GM12878 (cell line): ENCODE results near the gene KLHL26. TPM values are rescaled to one million over a fixed set of nuclear protein-coding genes. Genes with fewer than 3 reads are reported as not detected.

ENCODE experiments used
- ATAC-seq: fragments of 200-7000 bp; cut with Tn5 transposase; 3 replicates; pipeline ENCODE4 v1.9.1; 2020; ENCODE audit warnings: mild to moderate bottlenecking, moderate library complexity
- BruUV-seq: library from RNA; stranded (reverse); fragments of 400-500 nt; replicated peaks from 2 replicates; lab custom pipeline; 2021; lab: Mats Ljungman, UMichigan
- CTCF ChIA-PET: fragments of 300-600 bp; sonication (Branson Sonifier 250); formaldehyde crosslinking; extraction: SDS; loops from one replicate; lab custom pipeline; 2021; ENCODE audit warnings: inconsistent platforms; lab: Yijun Ruan, JAX
- POLR2A ChIA-PET: fragments of 350-600 bp; formaldehyde crosslinking; extraction: SDS; loops from one replicate; lab custom pipeline; 2021; ENCODE audit warnings: inconsistent platforms; lab: Charles Lee
- RAD21 ChIA-PET: fragments of 300-600 bp; sonication (Branson Sonifier 250); formaldehyde crosslinking; loops from one replicate; lab custom pipeline; 2023; ENCODE audit warnings: antibody characterized with exemption; ENCODE audit not compliant: unreplicated experiment; lab: Charles Lee
- SMC1A ChIA-PET: fragments of 300-600 bp; sonication (Branson Sonifier 250); formaldehyde crosslinking; loops from one replicate; lab custom pipeline; 2023; ENCODE audit not compliant: unreplicated experiment, uncharacterized antibody; lab: Charles Lee
- DNase-seq: peaks from one replicate; pipeline ENCODE4 v3.0.0-alpha.2; 2011; ENCODE audit warnings: low read depth, low spot score
- FAIRE-seq: peaks from 3 replicates; lab custom pipeline; 2011; peaks lifted over from hg19 to GRCh38; lab: Jason Lieb, UNC
- H2AFZ ChIP-seq: 2 replicates; pipeline ENCODE4 v1.6.0; 2011; ENCODE audit warnings: low read depth, low read length, control low read depth; ENCODE audit not compliant: control insufficient read depth
- H3K27ac ChIP-seq: 2 replicates; pipeline ENCODE4 v1.5.1; 2011; ENCODE audit warnings: control low read depth; ENCODE audit not compliant: control insufficient read depth, insufficient read depth
- H3K27me3 ChIP-seq, 2 experiments: replicated peaks in 1 of 2; 2 replicates each; pipeline versions ENCODE4 v1.6.0 to v1.6.1; 2011; ENCODE audit warnings: low read length in 1 of 2; ENCODE audit not compliant: control insufficient read depth in 2 of 2, insufficient read depth in 2 of 2
- H3K36me3 ChIP-seq, 2 experiments: 2 replicates each; pipeline ENCODE4 v1.5.1; 2011; ENCODE audit warnings: low read length in 1 of 2; ENCODE audit not compliant: control insufficient read depth in 2 of 2, insufficient read depth in 2 of 2
- H3K4me1 ChIP-seq: 2 replicates; pipeline ENCODE4 v1.6.1; 2011; ENCODE audit warnings: mild to moderate bottlenecking, low read length, moderate library complexity, mixed read lengths; ENCODE audit not compliant: control insufficient read depth, insufficient read depth
- H3K4me2 ChIP-seq: 2 replicates; pipeline ENCODE4 v1.6.0; 2011; ENCODE audit warnings: control low read depth; ENCODE audit not compliant: control insufficient read depth, insufficient read depth
- H3K4me3 ChIP-seq: fragments of 200-600 bp; sonication (generic); 2 replicates; pipeline ENCODE4 v1.5.1; 2016
- H3K79me2 ChIP-seq: 2 replicates; pipeline ENCODE4 v1.6.0; 2011; ENCODE audit warnings: low read length; ENCODE audit not compliant: control insufficient read depth, insufficient read depth
- H3K9ac ChIP-seq: 2 replicates; pipeline ENCODE4 v1.8.0; 2011; ENCODE audit warnings: low read length, control low read depth, mixed read lengths; ENCODE audit not compliant: control insufficient read depth, insufficient read depth
- H3K9me3 ChIP-seq: replicated peaks from 3 replicates; pipeline ENCODE4 v1.5.1; 2011; ENCODE audit warnings: mild to moderate bottlenecking, low read length; ENCODE audit not compliant: control insufficient read depth, insufficient read depth
- H4K20me1 ChIP-seq: 2 replicates; pipeline ENCODE4 v1.6.0; 2011; ENCODE audit not compliant: control insufficient read depth, insufficient read depth
- ATF7 ChIP-seq: fragments of 450-650 bp; IDR thresholded peaks from 2 replicates; pipeline ENCODE4 v1.6.1; 2016; ENCODE audit warnings: low read depth, mild to moderate bottlenecking
- BCL11A ChIP-seq: IDR thresholded peaks from 2 replicates; pipeline ENCODE4 v1.6.1; 2011; ENCODE audit warnings: low read depth, low read length
- ETV6 ChIP-seq, 2 experiments: fragments of 450-650 bp in 1 of 2; IDR thresholded peaks in 1 of 2; conservative IDR thresholded peaks in 1 of 2; 2 replicates each; pipeline ENCODE4 v1.6.1; 2014; ENCODE audit warnings: antibody characterized with exemption in 1 of 2, borderline replicate concordance in 1 of 2, low read depth in 1 of 2, mild to moderate bottlenecking in 1 of 2, moderate library complexity in 1 of 2
- POLR2A ChIP-seq: IDR thresholded peaks from 2 replicates; pipeline ENCODE4 v1.6.1; 2011; ENCODE audit warnings: low read depth, mild to moderate bottlenecking, low read length
- STAT1 ChIP-seq: fragments of 450-650 bp; conservative IDR thresholded peaks from 2 replicates; pipeline ENCODE4 v1.6.1; 2014; ENCODE audit warnings: antibody characterized with exemption, mild to moderate bottlenecking
- ZSCAN29 ChIP-seq: fragments of 450-650 bp; IDR thresholded peaks from 2 replicates; pipeline ENCODE4 v1.6.1; 2017; ENCODE audit warnings: mild to moderate bottlenecking, moderate library complexity
- WGBS: methylation state at CpG from one replicate; pipeline ENCODE4 v1.1.6; 2016; ENCODE audit warnings: low lambda C conversion rate; ENCODE audit not compliant: insufficient replicate concordance, insufficient coverage; ENCODE audit errors: missing lambda C conversion rate; 5-methylcytosine and 5-hydroxymethylcytosine counted together
- in situ Hi-C: fragments of 300-500 bp; cut with MboI; formaldehyde crosslinking; loops from 9 replicates; pipeline ENCODE4 v1.14.3; 2018; ENCODE audit warnings: mixed read lengths
- intact Hi-C: fragments of 100-400 bp; cut with micrococcal nuclease; formaldehyde crosslinking; loops from one replicate; pipeline ENCODE4 v1.14.2; 2022; ENCODE audit not compliant: unreplicated experiment
- polyA plus RNA-seq, 11 experiments: library from polyadenylated mRNA; depleted of rRNA in 4 of 11; unstranded in 6 of 11; stranded (reverse) in 5 of 11; fragments of >200 nt; fragmentation: Nextera tagmentation in 4 of 11; fragmentation: Illumina TruSeq in 1 of 11; extraction: Ambion mirVana in 4 of 11; extraction: Trizol in 1 of 11; gene quantifications; 1 replicate in 1 of 11; 2 replicates in 10 of 11; pipeline versions ENCODE4 v1.2.1 to v1.2.3, GENCODE V29; 2011 to 2016; ENCODE audit warnings: inconsistent platforms in 2 of 11, missing spikeins in 2 of 11, low read depth in 1 of 11
- total RNA-seq, 4 experiments: library from RNA; depleted of rRNA in 3 of 4; stranded (reverse); fragments of >200 nt in 3 of 4; fragmentation: Illumina TruSeq in 1 of 4; extraction: Trizol in 1 of 4; gene quantifications; 2 replicates each; pipeline versions ENCODE4 v1.2.1 to v1.2.3, GENCODE V29; 2013 to 2021
- TF ChIP-seq, protein P1 (sequence below): fragments of 450-650 bp; IDR thresholded peaks from 2 replicates; pipeline ENCODE4 v1.6.1; 2016; ENCODE audit warnings: mild to moderate bottlenecking, moderate library complexity, borderline replicate concordance
- TF ChIP-seq, protein P2 (sequence below): IDR thresholded peaks from 2 replicates; pipeline ENCODE4 v1.6.1; 2011; ENCODE audit warnings: borderline replicate concordance, low read depth, mild to moderate bottlenecking, moderate library complexity, low read length; ENCODE audit not compliant: insufficient read depth, poor library complexity, severe bottlenecking

Gene KLHL26
- total and polyA plus RNA-seq, 10 of the 15 experiments (the other 5 are each of a cell fraction or from before 2014, with no cell fraction given) = 0.18 to 14.6 (median 2.9) TPM

DNA sequence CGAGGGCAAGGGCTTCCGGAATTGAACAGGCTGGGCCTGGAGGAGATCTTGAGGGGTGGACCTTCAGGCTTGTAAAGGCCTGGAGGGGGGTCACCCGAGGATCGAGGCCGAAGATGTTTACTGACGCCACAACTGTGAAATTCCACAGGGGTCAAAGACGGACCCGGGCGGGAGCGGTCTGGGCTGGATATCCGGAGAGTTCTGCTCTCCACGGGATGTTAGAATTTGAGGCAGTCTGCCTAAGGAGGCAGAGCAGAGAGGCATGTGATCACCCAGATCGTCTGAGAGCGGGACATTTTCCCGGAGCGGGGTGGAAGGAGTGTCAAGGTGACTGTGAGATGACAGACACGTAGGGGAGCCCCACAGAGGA, 13.2 kb downstream of the KLHL26 start (continued):
- TF ChIP-seq, protein P1, sequence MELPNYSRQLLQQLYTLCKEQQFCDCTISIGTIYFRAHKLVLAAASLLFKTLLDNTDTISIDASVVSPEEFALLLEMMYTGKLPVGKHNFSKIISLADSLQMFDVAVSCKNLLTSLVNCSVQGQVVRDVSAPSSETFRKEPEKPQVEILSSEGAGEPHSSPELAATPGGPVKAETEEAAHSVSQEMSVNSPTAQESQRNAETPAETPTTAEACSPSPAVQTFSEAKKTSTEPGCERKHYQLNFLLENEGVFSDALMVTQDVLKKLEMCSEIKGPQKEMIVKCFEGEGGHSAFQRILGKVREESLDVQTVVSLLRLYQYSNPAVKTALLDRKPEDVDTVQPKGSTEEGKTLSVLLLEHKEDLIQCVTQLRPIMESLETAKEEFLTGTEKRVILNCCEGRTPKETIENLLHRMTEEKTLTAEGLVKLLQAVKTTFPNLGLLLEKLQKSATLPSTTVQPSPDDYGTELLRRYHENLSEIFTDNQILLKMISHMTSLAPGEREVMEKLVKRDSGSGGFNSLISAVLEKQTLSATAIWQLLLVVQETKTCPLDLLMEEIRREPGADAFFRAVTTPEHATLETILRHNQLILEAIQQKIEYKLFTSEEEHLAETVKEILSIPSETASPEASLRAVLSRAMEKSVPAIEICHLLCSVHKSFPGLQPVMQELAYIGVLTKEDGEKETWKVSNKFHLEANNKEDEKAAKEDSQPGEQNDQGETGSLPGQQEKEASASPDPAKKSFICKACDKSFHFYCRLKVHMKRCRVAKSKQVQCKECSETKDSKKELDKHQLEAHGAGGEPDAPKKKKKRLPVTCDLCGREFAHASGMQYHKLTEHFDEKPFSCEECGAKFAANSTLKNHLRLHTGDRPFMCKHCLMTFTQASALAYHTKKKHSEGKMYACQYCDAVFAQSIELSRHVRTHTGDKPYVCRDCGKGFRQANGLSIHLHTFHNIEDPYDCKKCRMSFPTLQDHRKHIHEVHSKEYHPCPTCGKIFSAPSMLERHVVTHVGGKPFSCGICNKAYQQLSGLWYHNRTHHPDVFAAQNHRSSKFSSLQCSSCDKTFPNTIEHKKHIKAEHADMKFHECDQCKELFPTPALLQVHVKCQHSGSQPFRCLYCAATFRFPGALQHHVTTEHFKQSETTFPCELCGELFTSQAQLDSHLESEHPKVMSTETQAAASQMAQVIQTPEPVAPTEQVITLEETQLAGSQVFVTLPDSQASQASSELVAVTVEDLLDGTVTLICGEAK = no peak
- TF ChIP-seq, protein P2, sequence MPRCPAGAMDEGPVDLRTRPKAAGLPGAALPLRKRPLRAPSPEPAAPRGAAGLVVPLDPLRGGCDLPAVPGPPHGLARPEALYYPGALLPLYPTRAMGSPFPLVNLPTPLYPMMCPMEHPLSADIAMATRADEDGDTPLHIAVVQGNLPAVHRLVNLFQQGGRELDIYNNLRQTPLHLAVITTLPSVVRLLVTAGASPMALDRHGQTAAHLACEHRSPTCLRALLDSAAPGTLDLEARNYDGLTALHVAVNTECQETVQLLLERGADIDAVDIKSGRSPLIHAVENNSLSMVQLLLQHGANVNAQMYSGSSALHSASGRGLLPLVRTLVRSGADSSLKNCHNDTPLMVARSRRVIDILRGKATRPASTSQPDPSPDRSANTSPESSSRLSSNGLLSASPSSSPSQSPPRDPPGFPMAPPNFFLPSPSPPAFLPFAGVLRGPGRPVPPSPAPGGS = no peak
- TF ChIP-seq ETV6 (conservative IDR thresholded peaks at IDR 0.05 in 1 of 2, IDR thresholded peaks at IDR 0.05 in 1 of 2; ENCODE audit: borderline replicate concordance in 1 of 2, low read depth in 1 of 2) (no peak), BCL11A (no peak), STAT1 (no peak), ZSCAN29 (no peak)

DNA sequence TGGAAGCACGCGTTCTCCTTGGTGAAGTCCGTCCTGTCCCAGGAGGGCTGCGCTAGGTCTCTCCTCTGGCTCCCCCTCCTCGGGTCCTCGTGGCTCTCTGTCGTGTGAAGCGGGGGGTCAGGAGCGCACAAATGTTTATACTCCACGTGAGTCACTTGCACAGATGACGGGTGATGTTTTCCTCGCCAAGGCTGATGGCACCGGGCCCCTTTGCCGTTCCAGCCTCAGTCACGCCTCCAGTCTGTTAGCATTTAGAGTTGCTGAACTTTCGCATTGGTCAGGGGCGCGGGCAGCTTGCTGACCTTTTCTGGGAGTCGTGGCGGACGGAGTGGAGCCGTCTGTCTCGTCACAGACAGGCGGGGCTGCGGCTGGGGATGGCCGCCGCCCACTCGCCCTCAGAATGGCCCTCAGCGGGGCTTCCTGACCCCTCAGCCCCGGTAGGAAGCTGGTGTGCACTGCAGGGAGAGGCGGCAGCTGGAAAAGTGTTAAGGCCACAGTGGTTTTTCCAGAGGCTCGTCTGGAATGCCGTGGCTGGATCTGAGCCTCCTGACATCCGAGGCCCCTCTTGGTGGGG, 13.7 kb downstream of the KLHL26 start:
- no peak overlapping the region for H3K27ac ChIP-seq
- BruUV-seq = no TSS peak
- no peaks in the 10 kb centered on the region for H3K27me3 ChIP-seq
- ChIA-PET POLR2A (no interaction called here), CTCF (no interaction called here), SMC1A (no interaction called here), RAD21 (no interaction called here)
- no peak overlapping the region for H3K9ac ChIP-seq
- in situ Hi-C loops = no loop called here
- no peaks in the 10 kb centered on the region for H3K79me2 ChIP-seq
- DNase-seq (no peak), ATAC-seq (no peak), FAIRE-seq (no peak)
- no peak overlapping the region for H2AFZ ChIP-seq
- peaks cover 18% of the 10 kb centered on the region for H3K4me1 ChIP-seq
- no peak overlapping the region for H3K4me2 ChIP-seq
- intact Hi-C loops = no loop called here
- no peaks in the 10 kb centered on the region for H3K9me3 ChIP-seq
- H4K20me1 ChIP-seq = peaks cover 9% of the 10 kb centered on the region; the same call in 1 of the 2 replicates
- no peak overlapping the region for H3K4me3 ChIP-seq
- 79% methylated on average over 28 of the region's 34 CpGs for WGBS
- H3K36me3 ChIP-seq = no peaks in the 10 kb centered on the region; a peak in 2 of 4 replicates
- TF ChIP-seq ATF7 = no peak
- 0 out of 2 replicates have a peak, but pooled peaks have one; percentile 7 for TF ChIP-seq POLR2A
- TF ChIP-seq, all 136 proteins: peak for 1
